ENCODE results near the gene MB21D2.

Gene MB21D2

DNA sequence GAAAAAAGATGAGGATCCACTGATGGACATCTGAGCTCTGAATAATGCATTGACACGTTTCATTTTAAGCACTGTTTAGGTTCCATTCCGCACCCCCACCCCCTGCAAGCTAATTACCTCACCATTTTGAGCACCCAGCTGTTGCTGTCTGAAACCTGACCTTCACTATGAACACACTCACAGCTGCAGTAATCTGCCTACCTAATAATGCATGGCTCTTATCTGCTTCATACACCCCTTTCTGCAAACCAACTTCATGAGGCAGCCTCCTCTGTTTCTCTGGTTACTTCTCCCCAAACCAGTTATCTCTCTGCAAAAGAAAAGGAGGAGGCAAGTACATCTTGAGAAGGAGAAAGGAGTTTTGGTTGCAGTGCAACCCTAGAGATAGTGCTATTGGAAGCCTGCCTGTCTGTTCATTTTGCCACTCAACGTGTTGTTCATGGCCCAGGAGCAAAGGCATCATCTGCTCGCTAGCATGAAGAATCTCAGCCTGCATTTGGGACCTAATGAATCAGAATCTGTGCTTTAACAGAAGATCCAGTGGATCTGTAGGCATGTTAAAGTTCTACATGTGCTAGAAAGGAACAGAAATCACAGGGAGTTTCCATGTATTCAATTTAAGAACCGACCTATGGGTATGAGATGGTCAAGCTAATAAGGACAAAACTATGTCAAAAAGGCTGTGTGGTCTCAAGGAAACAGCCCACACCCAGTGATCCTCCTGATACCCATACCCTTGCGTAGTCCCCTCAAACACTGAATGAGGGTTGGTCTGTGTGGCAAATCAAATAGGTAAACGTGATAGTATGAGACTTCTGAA lies 87.2 kb downstream of the MB21D2 start:
- no peak for DNase-seq

DNA sequence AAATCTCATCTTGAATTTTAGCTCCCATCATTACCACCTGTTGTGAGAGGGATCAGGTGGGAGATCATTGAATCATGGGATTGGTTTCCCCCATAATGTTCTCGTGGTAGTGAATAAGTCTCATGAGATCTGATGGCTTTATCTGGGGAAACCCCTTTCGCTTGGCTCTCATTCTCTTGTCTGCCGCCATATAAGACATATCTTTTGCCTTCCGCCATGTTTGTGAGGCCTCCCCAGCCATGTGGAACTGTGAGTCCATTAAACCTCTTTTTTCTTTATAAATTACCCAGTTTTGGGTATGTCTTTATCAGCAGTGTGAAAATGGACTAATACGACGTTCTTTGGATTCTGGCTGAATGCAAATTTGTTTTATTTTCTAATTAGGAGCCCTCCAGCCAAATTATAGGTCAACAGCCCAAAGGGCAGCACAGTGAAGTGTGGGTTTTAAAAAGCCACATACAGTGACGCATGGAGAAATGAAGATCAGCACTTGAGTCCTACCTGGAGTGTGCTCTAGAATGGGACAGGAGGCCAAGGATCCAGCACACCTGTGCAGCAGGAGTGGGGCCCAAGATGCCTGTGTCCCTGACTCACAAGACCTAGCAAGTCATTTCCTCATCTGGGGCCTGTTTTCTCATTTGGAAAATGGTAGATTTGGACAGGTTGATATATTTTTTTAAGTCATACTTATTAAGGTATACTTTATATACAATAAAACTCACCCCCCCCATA lies 89.6 kb downstream of the MB21D2 start:
- DNase-seq: no peak

- no peak for DNase-seq
These were observed 90.4 kb downstream of the MB21D2 start for GRCh38 chr3:192827208-192827607.

DNA sequence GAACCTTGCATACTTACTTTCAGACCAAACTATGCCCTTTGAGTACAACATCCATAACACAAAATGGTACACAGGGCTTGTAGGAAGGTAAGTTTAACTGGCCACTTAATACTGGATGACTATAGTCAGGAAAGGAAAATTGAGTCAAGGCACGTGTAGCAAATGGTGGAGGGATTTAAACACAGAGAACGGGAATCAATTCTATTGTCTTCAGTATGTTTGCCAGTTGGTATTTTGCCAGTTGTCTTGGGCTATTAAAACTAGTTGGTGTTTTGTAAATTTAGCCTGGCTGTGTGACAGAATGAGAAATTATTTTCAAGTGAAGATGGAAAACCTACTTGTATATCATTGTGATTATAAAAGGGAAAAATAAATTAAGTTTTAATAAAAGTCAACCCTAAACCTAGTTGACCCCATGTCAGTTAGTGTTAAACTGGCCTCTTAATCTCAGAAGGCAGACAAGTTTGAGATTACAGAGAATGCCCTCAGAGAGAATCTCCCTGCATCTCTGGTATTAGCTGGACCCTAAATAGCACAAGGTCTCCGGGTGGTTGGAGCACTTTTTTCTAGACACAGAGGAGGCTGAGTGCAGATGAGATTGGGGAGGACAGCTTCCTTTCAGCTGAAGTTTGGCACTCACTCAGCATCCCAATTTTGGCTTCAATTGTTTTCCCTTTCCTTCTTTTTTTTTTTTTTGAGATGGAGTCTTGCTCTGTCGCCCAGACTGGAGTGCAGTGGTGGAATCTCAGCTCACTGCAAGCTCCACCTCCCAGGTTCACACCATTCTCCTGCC lies 91.2 kb downstream of the MB21D2 start:
- no peak for DNase-seq

GRCh38 chr3:192825657-192826200 lies 91.9 kb downstream of the MB21D2 start:
- no peak for DNase-seq

- no peak for DNase-seq
These were observed 92.4 kb downstream of the MB21D2 start for GRCh38 chr3:192825216-192825615.

GRCh38 chr3:192824313-192824712 lies 93.3 kb downstream of the MB21D2 start:
- no peak for DNase-seq

DNA sequence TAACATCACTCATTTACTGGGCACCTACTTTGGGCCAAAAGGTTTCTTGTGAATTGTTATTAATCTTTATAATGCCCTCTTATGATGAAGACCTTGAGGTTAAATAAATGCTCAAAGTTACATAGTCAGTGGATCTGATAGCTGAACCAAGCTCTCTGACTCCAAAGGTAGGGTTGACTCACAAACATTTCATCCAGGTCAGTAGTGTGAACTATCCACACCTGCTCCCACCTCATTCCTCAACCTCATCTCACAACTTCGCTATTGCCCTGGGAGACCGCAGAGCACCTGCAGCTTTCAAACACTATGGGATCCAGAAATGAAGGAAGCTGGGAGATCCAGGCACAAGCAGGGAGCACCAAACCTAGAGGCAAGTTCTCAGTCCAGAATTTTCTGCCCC lies 96.5 kb downstream of the MB21D2 start:
- no peak for DNase-seq

DNA sequence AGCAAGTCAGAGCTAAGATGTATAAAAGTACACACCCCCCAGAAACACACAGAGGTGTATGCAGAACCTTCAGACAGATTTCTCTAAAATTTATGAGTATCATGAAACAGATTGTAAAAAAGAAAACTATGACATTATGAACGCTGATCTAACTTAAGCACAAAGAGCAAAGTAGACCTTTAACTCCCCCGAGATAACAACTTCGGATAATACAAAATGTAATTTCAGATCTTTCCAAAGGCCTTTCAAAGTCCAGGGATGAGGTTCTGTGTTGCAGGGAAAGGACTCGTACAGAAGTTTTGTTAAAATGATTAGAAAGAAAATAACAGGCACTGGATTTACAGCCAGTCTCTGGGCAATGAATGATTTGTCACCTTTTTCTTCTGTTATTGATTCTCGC lies 97.5 kb downstream of the MB21D2 start:
- no peak for DNase-seq

- no peak for DNase-seq
These were observed 98.6 kb downstream of the MB21D2 start for GRCh38 chr3:192819001-192819569.

DNA sequence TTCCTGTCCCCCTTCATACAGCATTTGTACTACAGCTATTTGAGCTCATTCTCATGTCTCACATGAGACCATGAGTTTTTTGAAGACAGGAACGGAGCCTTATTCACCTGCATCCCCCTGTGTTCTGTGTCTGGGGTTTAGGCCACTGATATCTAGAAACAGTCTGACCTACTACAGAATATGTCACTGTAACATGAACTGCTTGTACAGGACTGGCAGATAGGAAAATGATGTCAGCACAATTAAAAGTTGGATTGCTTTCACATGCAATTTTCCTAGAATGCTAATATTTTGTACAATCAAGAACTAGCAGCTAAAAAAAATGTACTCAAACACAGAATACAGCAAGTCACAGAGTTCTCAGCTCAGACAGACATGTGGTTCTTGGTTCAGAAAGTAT lies 99.5 kb downstream of the MB21D2 start:
- no peak for DNase-seq

GRCh38 chr3:192817506-192817905 lies 100.2 kb downstream of the MB21D2 start:
- DNase-seq: no peak

- DNase-seq: no peak
These were observed 100.6 kb downstream of the MB21D2 start for GRCh38 chr3:192817053-192817452.

DNA sequence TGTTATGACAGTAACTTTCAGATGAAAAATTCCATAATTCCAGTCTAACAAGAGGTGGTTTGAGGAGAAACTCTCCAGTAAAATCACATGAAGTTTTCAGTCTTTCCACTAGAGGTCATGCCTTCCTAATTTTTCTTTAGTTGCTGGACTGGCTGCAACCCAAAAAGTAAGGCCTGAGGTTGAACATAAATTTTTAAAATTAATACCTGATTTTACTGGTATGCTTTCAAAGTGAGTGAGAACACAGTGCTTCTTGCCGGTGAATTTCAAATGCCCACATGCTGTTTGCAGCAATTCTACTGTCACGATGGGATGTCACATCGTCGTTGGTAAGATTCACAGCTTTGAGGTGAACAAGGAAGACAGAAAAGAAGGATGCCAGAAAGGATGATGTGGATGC lies 101.3 kb downstream of the MB21D2 start:
- peak; percentile 69 for DNase-seq

GRCh38 chr3:192812743-192813383 lies 104.8 kb downstream of the MB21D2 start:
- peak; percentile 44 for DNase-seq

- no peak for DNase-seq
These were observed 111.9 kb downstream of the MB21D2 start for GRCh38 chr3:192805711-192806110.

GRCh38 chr3:192804502-192804901 lies 113.2 kb downstream of the MB21D2 start:
- no peak for DNase-seq

- DNase-seq: peak; percentile 46
These were observed 114.4 kb downstream of the MB21D2 start for GRCh38 chr3:192802957-192803899.

DNA sequence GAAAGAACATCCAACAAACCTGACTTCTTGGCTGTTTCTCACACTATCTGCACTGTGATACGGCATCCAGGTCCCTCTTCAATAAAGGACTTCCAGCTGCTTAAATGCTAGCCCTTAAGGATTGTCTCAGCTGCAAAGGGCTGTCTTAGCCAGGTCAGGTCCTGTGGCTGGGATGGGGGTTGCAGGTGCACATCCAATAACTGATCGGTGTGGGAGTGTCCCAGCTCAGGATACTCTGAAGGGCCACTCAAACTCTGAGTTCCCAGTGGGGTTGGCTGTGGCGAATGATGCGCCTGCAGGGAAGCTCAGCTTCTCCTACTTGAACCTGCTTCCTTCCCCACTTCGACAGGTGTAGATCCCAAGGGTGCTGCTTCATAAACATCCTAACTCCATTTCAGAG lies 115.7 kb downstream of the MB21D2 start:
- no peak for DNase-seq

DNA sequence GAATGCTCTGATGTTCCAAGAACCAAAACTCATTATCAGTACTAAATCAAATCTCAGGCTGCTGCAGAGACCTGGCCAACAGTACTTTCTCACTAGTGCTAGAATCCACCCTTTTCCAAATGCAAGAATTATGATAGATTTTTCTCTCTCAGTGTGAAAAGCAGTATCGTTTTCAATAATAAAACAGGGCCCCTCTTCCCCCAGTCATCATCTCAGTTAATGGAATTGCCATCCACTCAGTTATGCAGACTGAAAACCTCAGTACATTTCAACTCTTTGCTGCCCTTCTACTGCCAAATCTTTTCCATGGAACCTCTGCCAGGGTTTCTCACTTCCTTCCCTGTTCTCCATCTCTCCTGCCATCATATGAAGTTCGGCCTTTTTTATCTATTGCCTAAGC lies 117.9 kb downstream of the MB21D2 start:
- DNase-seq: no peak

- no peak for DNase-seq
These were observed 122.6 kb downstream of the MB21D2 start for GRCh38 chr3:192795021-192795420.
